ENCODE measurements around the gene DCST2.

The DCST2 gene

GRCh38 chr1:155048449-155049334 lies 15.1 kb upstream of the DCST2 start:
- DNase-seq, result no peak

GRCh38 chr1:155044812-155045657 lies 11.5 kb upstream of the DCST2 start:
- peak; percentile 82 for DNase-seq

- DNase-seq, result no peak
Observed at GRCh38 chr1:155044365-155044764, 10.8 kb upstream of the DCST2 start.

- no peak for DNase-seq
Observed at GRCh38 chr1:155043793-155044192, 10.2 kb upstream of the DCST2 start.

DNA sequence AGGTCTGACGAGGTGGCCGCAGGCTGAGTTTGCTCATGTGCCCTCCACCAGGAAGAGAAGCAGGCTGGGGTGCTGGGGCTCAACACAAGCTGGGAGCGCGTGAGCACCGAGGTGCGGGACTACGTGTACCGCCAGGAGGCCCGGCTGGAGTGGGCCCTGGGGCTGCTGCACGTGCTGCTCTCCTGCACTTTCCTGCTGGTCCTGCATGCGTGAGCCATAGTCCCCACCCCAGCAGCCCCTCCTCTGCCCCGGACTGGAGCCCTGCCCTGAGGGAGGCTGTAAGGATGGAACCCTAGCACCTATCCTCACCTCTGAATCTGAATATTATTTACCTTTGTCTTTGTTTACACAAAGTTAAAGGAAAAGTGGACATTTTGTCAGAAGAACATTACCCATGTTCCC lies 9.7 kb upstream of the DCST2 start:
- DNase-seq, result no peak

- DNase-seq, result no peak
Observed at GRCh38 chr1:155042789-155043188, 9.2 kb upstream of the DCST2 start.

- no peak for DNase-seq
Observed at GRCh38 chr1:155040358-155041093, 6.9 kb upstream of the DCST2 start.

DNA sequence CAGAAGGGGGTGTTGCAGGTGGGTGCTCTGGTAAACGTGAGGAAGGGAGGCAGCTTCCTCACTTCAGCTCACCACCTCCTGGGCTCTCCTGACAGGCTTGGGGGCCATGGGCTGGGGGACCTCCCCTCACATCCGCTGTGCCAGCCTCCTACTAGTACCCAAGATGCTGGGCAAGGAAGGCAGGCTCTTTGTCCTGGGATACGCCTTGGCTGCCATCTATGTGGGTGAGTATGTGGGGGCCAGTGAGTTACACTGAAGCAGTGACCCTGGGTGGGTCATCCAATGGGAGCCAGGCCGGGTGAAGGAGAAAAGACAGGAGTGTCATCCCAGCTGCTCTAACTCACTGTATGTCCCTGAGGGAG lies 5.7 kb upstream of the DCST2 start:
- no peak for DNase-seq

DNA sequence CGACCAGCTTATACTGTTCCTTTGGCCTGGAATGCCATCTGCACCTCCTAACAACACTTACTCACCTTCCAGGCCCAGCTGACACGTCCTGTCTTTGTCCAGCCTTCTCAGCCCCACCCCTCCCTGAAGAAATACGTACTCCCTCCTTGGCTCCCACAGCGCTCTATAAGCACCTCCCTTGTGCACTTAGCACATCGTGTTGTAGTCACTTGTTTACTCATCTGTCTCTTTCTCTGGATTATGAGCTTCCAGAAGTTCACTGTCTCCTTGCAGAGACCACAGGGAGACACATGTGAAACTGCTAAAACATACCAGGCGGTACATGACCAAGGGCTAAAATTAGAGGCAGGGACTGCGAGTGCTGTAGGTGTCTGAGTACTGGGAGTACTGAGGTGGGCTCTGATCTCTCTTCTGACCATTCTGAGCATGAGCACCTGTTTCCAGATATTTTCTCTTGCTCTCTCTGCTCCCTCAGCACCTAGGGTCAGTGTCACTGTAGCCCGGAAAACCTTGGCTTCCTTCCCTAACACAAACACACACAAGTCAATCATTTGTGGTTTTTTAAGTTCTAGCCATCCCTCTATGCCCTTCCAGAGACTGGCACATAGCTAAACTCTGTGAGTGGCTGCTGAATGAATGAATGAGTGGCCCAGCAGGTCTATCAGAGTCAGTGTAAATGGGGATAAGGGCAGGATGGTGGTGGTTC lies 5.2 kb upstream of the DCST2 start:
- DNase-seq, result no peak

DNA sequence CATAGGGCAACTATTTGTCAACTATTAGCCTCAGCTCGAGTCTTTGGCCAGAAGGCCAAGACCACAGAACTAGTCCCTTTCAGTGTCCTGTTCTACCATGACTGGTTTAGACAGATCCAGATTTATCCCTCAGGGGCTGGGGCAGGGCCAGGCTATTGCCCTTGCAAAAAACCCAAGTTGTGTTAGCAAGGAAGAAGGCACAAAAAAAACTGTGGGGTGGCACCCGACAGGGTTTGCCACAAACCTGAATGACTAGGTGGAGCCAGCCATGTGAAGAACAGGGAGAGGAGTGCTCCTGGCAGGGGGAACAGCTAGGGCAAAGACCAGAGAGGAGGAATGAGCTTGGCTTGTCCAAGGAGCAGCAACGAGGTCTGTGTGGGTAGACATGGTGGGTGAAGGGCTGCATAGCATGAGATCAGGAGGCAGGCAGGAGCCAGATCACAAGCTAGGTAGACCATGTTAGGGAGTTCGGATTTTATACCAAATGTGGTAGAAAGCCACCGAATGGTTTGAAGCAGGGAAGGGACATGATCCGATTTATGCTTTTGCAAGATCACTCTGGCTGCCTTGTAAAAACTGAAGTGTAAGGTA lies 4.4 kb upstream of the DCST2 start:
- DNase-seq, result no peak

GRCh38 chr1:155037043-155037442 lies 3.5 kb upstream of the DCST2 start:
- DNase-seq, result no peak

- DNase-seq, result no peak
Observed at GRCh38 chr1:155035936-155036335, 2.4 kb upstream of the DCST2 start.

GRCh38 chr1:155034318-155035208 lies 982 bp upstream of the DCST2 start:
- DNase-seq, result no peak

DNA sequence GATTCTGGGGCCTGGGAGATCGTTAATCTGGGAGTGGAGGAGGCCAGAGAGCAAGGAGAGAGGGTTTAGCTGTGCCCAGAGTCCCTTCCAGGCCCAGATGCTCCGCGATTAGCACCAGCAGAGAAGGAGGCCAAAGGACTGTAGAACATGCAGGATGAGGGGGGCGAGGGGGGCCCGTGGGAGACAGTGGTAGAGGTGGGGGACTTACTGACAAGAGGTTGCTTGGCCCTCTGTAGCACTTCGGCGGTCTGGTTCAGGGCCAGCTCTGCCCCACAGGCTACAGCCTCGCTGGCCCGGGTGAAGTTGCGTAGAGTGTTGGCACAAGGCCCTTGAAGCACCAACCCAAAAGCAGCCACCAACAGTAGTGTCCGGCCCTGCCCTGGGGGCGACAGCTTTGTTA lies 695 bp downstream of the DCST2 start:
- no peak for DNase-seq

DNA sequence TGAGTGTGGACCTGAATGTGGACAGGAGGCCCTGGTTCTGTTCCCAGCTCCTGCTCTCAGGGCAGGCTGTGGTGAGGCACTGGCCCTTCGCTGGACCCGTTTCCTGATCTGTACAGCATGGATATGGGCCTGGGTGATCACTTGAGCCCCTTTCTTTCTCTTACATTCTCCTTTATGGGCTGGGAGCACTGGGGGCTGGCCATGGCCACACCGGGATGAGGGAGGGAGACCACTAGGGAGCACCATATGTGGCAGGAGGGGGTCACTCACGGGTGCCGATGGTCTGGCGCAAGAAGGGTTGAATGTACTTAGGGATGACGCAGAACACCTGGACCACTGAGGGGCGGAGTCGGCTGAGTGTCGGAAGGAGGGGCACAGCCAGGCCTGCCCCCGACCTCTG lies 2.7 kb downstream of the DCST2 start:
- no peak for DNase-seq

DNA sequence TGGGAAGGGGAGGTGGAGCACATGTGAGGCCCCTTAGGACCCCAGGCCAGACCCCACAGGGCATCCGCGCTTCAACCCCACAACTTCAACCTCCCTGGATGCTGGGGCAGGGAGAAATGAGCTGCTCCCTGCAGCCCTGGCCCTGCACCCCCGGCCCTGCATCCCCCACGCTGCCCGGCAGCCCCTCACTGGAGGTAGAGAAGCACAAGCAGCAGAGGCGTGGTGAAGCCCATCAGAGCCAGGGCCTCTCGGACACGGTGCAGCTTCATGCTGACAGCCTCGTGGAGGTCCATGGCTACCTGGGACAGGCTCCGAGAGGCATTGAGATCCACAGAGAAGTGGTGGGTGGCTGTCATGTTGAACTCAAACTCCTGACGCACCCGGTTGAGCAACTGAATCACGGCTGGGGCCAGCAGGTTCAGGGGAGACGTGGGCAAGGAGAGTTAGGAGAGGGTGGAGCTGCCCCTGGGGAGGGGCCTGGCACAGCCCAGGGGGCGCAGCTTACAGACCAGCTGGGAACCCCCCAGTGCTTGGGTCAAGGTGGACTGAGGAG lies 3.3 kb downstream of the DCST2 start:
- no peak for DNase-seq

DNA sequence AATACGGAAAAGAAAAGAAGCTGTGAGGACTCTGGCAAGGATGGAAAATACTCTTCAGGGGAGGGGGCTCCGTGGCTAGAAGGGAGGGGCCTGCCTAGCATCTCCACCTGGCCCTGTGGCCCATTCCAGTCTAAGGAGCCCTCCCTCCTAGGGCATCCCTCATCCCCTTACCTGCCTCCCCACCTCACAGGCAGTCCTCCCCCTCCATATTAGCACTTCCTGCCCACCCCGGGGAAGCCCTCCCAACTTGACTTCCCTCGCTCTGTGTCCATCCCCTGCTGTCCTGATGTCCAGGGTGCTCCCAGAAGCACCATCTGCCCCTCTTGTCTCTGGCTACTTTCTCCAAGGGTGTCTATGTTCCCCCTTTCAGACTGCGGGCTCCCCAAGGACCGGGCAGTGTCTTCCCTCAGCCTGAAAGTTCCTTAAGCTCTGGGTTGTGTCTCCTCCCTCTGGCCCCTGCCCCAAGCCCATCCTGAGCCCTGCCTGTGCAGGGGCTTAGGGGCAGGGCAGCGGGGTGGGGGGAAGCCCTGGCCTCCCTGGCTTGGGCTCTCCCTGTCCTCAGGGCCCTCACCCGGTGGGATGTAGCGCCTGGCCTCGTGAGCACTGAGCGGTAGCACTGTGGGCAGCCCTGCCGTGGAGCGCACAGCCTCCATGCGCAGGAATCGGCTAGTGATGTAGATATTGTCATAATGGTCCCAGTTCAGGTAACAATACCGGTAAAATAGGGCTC lies 3.9 kb downstream of the DCST2 start:
- DNase-seq, result no peak

GRCh38 chr1:155026588-155026987 lies 7.0 kb downstream of the DCST2 start:
- no peak for DNase-seq

GRCh38 chr1:155026154-155026553 lies 7.4 kb downstream of the DCST2 start:
- DNase-seq, result no peak

DNA sequence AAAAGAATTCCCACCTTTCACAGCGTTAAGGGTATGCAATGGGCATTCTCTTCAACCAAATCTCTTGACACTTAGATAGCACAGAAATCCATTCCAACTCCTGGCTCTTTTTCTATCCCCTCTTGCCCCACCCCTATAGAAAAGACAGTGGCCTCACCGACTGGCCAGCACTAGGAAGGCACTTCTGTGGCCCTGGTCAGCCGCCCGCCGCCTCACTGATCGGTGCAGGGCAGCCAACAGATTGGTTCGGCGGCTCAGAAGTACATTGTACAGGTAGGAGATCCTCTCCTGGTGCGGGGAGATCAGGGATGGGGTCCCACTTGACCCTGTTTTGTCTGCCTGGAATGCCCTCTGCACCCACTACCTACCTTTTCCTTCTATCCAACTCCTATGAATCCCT lies 9.3 kb downstream of the DCST2 start:
- DNase-seq, result no peak

Measured in femur (tissue), 1 donor.